Activated T-cell treated with anti-CD3 and anti-CD28 coated beads for 24 hours (primary cell): Measurements from ENCODE around the gene TMEM181.
A peak's percentile ranks its signal among the peaks of the same experiment; 100 is the strongest.
"Not testable (repeated sequence)": the region's sequence is repeated elsewhere in the genome, so short reads cannot be mapped to it uniquely, and the experiment has no call there.

Source experiments
- DNase-seq: peaks from one replicate; pipeline ENCODE4 v3.0.0-alpha.2; 2020; ENCODE audit warnings: low read depth

The TMEM181 gene

DNA sequence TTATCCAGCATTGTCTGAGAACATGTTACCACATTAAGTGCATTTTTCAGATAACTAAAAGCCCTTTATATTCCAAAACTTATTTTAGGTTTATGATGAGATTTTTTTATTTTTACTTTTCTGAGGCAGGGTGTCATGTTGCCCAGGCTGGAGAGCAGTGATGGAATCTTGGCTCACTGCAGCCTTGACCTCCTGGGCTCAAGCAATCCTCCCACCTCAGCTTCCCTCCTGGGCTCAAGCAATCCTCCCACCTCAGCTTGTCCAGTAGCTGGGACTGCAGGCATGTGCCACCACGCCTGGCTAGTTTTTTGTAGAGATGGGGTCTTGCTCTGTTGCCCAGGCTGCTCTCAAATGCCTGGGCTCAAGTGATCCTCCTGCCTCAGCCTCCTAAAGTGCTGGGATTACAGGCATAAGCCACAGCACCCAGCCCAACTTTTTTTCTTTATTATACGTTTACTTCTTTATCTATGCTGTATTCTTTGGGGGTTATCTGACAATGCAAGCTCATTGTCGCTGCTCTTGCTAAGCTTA lies 78.5 kb downstream of the TMEM181 start:
- DNase-seq, result no peak

- DNase-seq, result no peak
These were observed 79.2 kb downstream of the TMEM181 start for GRCh38 chr6:158639056-158639455.

DNA sequence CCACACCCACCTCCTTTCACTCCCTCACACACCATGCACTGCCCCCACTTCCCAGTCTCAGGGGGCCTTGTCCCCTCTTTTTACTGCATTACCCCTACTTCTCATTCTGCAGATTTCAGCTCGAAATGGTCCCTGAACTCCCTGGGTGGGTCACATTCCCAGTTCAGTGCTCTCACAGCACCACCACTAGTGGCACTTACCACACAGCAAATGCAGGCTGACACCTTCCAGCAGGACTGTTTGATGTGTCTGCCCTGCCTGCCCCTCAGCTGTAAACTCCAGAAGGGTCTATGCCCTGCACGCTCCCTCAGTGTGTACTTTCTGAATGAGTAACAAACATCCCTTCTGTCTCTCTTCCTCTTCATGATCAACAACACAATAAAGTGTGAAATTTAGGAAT lies 80.6 kb downstream of the TMEM181 start:
- no peak for DNase-seq

GRCh38 chr6:158642097-158642601 lies 82.3 kb downstream of the TMEM181 start:
- no peak for DNase-seq

GRCh38 chr6:158643836-158644230 lies 83.9 kb downstream of the TMEM181 start:
- no peak for DNase-seq

- DNase-seq, result peak; percentile 90
These were observed 84.6 kb downstream of the TMEM181 start, which contains the start of gene DYNLT1 for GRCh38 chr6:158644231-158645063. TSS of gene DYNLT1 (minus strand) at chr6:158644743. CDS start at chr6:158644708, 35 bp downstream.

GRCh38 chr6:158645064-158646022 lies 85.5 kb downstream of the TMEM181 start:
- DNase-seq, result no peak

DNA sequence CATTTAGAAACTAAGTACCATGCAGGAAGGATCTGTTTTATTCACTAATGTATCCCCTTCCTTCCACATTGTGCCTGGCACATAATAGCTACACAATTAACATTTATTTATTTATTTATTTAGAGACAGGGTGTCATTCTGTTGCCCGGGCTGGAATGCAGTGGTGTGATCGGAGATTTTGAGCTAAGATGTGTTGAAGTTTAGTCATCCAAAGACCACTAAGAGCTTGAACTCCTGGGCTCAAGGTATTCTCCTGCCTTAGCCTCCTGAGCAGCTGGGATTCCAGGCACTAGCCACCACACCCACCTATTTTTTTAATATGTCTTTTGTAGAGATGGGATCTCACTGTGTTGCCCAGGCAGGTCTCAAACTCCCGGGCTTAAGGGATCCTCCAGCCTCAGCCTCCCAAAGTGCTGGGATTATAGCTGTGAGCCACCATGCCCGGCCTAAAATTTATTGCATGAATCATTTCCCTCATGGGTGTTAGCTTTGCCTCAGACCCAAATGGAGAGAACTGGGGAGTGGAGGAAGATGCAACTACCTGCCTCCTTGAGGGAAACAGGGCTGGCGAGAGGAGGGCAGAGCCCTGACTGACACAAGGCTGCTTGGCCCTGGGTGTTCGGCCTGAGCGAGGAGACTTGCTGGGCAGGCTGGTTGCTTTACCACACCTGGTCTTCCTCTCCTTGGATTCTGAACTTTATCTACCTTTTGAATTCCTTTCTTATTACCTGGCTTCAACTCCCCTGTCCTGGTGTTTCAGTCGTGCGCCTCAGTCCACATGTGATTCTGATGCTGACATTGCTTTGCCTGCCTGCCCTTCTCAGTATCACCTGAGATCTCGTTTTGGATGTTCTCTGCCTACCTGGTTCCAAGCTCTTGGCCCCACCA lies 86.4 kb downstream of the TMEM181 start:
- no peak for DNase-seq

GRCh38 chr6:158647501-158647900 lies 87.6 kb downstream of the TMEM181 start:
- DNase-seq, result no peak

DNA sequence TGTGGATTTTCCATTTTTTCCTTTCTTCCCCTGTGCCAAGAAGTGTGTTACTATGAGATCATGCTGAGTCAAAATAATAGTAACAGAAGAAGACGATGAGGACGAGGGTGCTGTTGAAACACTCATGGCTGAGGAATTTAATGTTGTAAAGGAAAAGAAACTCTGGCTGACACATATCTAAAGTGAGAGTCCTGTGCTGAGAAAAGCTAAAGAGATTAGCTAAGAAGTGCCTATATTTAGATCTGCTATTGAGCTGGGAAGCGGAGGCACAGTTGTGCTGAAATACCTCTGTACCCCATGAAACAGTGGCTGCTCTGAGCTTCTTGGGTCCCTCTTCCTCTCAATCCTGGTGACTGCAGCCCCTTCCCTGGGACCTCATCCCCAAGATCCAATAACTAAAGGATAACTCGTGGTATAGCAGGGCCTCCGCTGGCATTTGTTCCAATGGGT lies 88.8 kb downstream of the TMEM181 start:
- no peak for DNase-seq

DNA sequence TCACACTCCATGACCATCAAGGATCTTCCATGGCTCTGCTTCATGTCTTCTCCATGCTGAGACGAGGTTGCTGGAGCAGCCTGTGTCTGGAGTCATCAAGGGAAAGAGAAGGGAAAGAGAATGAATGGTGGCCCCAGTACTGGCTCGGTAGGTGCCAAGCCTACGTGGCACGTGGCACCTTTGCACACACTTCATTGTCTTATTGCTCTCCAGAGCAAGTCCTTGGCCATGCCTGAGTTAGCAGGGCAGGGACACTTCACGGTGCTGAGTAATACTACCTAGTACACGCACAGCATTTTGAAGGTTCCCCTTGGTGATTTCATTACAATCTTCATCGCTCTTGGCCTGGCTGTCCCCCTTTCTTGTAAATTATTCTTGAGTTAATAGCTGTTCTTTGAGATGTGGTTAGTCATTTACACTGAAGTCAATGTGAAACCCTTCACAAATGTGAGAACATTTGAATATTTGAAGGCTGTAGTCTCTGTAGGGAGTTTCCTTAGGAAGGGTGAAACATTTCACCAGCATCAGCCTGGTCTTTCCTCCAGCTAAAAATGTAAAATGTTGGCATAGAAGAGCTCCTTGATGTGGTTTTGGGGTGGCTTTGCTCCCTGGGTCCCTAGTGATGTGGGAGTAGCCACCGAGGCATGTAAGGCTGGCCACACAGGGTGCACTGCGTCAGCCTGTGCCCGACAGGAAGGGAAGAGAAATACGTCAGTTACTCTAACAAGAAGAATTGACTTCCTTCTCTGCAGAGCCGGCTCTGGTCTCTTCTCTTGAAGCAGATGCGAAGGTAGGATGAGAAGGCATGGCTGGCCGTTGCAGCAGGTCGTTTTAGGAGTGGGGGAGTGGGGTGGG lies 89.6 kb downstream of the TMEM181 start, which contains the start of gene SYTL3:
Gene SYTL3 (plus strand): TSS at position 766 of the 855 bp plus-strand sequence. CDS start 13,215 bp downstream, outside the sequence.
- DNase-seq, result peak; percentile 77

DNA sequence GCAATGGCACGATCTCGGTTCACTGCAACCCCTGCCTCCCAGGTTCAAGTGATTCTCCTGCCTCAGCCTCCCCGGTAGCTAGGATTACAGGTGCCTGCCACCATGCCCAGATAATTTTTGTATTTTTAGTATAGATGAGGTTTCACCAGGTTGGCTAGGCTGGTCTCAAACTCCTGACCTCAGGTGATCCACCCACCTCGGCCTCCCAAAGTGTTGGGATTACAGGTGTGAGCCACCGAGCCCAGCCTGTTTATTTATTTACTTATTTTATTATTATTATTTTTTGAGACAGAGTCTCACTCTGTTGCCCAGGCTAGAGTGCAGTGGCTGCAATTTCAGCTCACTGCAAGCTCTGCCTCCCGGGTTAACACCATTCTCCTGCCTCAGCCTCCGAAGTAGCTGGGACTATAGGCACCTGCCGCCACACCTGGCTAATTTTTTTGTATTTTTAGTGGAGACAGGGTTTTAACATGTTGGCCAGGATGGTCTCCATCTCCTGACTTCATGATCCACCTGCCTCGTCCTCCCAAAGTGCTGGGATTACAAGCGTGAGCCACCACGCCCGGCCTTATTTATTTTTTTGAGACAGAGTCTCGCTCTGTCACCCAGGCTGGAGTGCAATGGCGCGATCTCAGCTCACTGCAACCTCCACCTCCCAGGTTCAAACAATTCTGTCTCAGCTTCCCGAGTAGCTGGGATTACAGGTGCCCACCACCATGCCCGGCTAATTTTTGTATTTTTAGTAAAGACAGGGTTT lies 92.3 kb downstream of the TMEM181 start:
- not testable (repeated sequence) for DNase-seq

- peak; percentile 86 for DNase-seq
These were observed 93.9 kb downstream of the TMEM181 start for GRCh38 chr6:158653577-158654354.

- no peak for DNase-seq
These were observed 94.6 kb downstream of the TMEM181 start for GRCh38 chr6:158654498-158654897.

GRCh38 chr6:158654960-158655489 lies 95.1 kb downstream of the TMEM181 start:
- DNase-seq, result no peak

DNA sequence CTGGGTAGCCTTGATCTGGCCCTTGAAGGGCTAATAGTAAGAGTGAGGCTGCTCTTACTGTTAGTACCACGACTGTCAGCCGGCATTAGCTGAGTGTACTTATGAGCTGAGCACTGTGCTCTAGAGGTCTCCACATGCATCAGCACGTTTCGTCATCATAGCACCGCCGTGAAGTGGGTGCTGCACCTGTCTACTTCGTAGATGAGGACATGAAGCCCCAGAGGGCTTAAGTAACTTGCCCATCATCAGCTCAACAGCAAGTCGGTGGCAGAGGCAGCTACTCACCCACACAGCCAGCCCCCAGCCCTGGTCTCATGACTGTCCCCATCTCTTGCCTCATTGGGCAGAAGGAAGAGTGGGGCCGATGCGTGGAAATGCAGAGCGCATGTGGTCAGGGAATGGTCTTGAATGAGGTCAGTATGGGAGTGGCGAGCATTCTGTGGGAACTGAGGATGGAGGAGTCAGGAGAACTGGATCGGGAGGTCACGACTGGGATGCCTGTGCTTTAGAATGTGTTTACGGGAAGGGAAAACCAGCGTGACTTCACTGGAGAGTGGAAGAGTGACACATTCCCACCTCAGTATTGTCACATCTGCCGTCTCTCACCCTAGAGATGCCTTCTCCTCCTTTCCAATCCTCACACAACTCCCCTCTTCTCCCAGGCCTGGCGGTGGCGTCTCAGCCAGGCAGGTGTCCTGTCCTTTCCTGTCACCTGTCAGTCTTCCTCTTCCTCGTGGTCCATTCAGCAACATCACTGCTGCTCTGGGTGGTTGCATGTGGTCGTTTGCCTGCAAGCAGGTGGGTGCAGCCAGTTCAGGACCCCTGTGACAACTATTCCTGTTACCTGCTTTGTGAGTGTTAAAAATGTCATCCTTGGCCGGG lies 95.9 kb downstream of the TMEM181 start:
- no peak for DNase-seq

DNA sequence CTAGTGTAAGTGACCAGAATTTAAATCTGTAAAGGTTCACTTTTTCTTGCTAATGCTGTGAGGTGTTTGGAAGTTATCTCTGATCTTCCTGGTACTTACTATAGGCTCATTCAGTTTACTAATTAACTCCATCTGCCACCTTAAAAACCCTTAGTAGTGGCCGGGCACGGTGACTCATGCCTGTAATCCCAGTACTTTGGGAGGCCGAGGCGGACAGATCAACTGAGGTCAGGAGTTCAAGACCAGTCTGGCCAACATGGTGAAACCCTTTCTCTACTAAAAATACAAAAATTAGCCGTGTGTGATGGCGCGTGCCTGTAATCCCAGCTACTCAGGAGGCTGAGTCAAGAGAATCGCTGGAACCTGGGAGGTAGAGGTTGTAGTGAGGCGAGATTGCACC lies 97.1 kb downstream of the TMEM181 start:
- DNase-seq, result not testable (repeated sequence)
